GM12874 (cell line): ENCODE data around the gene CRACR2A.

ENCODE experiments used
- TF ChIP-seq, protein P1 (sequence below): IDR thresholded peaks from 2 replicates; pipeline ENCODE4 v1.5.1; 2011; ENCODE audit warnings: low read depth, mild to moderate bottlenecking, control low read depth, low read length, moderate library complexity; ENCODE audit not compliant: insufficient read depth

The CRACR2A gene

DNA sequence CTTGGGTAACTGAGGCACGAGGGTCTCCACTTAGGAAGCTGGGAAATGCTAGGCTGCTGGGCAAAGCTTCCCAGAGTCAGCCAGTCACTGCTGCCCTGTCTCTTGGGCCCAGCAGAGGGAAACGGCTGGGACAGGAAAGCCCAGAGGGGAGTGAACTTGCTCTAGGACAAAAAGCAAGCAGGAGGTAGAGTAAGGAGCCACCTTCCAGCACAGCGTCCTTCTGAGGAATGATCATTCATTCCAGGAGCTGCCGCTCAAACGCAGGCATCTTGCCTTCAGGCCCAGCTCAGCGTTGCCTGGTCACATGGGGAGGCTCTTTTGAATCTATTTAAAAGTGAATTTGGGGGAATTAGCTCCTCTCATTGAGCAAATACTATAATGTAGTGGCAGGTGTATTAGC is 118.6 kb downstream of the CRACR2A start:
- TF ChIP-seq, protein P1, sequence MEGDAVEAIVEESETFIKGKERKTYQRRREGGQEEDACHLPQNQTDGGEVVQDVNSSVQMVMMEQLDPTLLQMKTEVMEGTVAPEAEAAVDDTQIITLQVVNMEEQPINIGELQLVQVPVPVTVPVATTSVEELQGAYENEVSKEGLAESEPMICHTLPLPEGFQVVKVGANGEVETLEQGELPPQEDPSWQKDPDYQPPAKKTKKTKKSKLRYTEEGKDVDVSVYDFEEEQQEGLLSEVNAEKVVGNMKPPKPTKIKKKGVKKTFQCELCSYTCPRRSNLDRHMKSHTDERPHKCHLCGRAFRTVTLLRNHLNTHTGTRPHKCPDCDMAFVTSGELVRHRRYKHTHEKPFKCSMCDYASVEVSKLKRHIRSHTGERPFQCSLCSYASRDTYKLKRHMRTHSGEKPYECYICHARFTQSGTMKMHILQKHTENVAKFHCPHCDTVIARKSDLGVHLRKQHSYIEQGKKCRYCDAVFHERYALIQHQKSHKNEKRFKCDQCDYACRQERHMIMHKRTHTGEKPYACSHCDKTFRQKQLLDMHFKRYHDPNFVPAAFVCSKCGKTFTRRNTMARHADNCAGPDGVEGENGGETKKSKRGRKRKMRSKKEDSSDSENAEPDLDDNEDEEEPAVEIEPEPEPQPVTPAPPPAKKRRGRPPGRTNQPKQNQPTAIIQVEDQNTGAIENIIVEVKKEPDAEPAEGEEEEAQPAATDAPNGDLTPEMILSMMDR: no peak

DNA sequence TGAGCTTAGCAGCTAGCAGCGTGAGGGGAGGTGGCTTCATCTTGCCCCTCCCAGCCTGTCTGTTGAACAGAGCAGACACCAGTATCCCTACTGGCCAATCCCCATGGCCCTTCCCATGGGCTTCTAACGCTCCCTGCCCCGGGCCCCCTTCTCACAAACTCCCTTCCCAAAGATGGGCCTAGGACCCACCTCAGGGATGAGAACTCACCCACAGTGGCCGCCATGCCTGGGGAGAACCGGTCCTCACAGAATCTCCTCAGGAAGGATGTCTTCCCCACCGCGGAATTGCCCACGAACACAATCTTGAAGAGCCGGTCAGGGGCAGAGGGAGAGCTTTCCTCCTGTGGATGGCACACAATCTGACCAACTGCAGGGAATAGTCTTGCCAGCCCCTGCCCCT is 119.5 kb downstream of the CRACR2A start:
- TF ChIP-seq, protein P1: no peak

DNA sequence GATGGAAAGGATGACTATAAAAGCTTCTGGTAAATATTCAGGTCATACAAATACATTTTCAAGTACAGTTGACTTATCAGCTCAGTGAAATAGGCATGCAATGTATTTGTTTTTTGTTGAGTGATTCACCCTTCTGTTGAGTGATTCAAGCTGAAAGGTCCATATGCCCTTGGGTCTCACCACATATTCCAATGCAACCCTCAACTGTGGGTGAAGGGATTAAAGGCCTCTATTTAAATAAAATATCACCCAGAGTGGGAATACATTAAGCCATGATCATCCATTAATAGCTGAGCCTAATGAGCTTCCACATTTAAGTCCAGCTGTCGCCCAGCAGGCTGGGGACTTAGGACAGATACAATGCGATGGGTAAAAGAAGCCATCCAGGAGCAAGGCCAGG is 120.2 kb downstream of the CRACR2A start:
- TF ChIP-seq, protein P1: no peak

DNA sequence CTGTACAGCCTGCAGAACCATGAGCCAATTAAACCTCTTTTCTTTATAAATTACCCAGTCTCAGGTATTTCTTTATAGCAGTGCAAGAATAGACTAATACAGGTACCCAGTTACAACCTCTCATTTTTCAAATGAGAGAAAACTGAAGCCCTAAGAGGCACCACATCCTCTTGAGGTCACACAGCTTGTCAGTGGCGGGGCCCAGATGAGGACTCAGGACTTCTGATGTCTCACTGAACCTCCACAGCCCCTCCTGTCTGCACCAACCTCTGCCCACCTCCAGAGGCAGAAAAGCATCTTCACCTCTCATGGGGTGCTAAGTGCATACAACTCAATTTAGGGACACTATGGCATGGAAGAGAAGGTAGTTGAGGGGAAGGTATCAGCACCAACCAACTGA is 120.7 kb downstream of the CRACR2A start:
- TF ChIP-seq, protein P1: no peak

DNA sequence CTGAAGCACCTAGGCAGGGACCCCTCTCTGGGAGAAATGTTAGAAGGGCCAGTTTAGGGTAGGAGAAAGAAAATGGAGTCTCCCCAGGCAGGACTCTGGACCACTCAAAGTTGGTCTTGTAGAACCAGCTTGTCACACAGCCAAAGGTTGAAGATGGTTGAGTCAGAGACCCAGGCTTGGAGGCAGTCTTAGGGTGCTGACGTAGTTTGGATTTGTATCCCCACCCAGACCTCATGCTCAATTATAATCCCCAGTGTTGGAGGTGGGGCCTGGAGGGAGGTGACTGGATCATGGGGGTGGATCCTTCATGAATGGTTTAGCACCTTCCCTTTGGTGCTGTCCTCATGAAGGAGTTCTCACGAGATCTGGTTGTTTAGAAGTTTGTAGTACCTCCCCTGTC is 121.2 kb downstream of the CRACR2A start:
- TF ChIP-seq, protein P1: no peak

DNA sequence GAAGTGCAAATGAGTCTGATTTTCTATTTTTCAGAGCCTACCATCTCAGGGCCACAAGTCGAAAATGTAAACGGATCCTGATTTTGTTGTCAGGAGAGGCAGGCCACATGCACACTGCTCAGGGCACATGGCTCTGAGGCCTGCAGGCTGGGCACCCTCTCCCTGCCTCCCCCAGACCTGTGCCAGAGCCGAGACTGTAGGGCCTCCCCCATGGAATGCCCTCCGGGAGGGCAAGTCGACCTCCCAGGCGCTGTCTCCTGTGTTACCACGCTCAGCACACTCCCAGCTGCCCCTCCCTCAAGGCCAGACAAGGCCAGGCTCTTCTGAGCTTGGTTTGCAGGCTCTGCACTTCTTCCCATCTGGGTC is 121.7 kb downstream of the CRACR2A start:
- TF ChIP-seq, protein P1: no peak

DNA sequence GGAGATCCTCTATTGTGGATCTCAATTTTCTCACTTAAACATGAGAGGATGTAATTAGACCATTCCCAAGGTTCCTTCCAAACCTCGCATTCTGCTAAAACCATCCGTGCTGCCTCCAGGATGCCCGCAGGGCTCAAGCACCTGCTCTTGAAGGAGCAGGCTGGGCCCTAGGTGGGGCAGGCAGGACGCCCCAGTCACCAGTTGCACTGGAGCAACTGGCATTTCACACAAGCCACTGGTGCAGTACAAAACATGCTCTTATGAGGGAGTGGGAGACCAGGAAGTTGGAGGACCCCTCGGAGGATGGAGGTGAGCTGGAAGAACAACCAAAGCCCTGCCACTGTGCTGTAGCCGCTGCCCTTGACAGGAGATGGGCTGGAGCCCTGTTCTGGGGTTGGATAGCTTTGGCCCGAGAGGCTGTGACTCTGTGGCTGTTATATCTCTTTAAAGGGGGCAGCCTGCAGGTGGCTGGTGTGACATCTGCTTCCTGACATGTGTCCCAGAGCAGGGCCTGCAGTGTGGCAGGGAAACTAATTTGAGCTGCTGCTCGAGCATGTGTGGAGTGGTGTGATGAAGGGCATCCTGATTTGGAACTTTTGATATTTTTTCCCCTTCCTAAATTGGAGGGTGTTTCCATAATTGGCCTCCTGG is 122.2 kb downstream of the CRACR2A start:
- TF ChIP-seq, protein P1: no peak
